Smooth muscle cell (in vitro differentiated cells): Measurements from ENCODE around the gene SULT4A1. TPM values are rescaled to one million over a fixed set of nuclear protein-coding genes. Genes with fewer than 3 reads are reported as not detected.
"Not testable (repeated sequence)": the region's sequence is repeated elsewhere in the genome, so short reads cannot be mapped to it uniquely, and the experiment has no call there.

Experiments used
- DNase-seq: peaks from one replicate; lab custom pipeline; 2025; ENCODE audit not compliant: unreplicated experiment; lab: John Stamatoyannopoulos, UW
- H2AFZ ChIP-seq: fragments of 200-600 bp; sonication (generic); 2 replicates; pipeline ENCODE4 v1.6.0; 2016; ENCODE audit warnings: antibody characterized with exemption, low read depth, mild to moderate bottlenecking
- H3F3A ChIP-seq: fragments of 200-600 bp; sonication (generic); 2 replicates; pipeline ENCODE4 v1.6.0; 2017; ENCODE audit warnings: antibody characterized with exemption, low read depth
- H3K27ac ChIP-seq: fragments of 200-600 bp; sonication (generic); 2 replicates; pipeline ENCODE4 v1.5.1; 2016; ENCODE audit warnings: low read depth, mild to moderate bottlenecking
- H3K27me3 ChIP-seq: fragments of 200-600 bp; sonication (generic); 2 replicates; pipeline ENCODE4 v1.6.1; 2016; ENCODE audit warnings: low read depth, mild to moderate bottlenecking
- H3K36me3 ChIP-seq: fragments of 200-600 bp; sonication (generic); 2 replicates; pipeline ENCODE4 v1.5.1; 2016; ENCODE audit warnings: low read depth
- H3K4me1 ChIP-seq: fragments of 200-600 bp; sonication (generic); 2 replicates; pipeline ENCODE4 v1.5.1; 2016; ENCODE audit warnings: low read depth
- H3K4me2 ChIP-seq: fragments of 200-600 bp; sonication (generic); 2 replicates; pipeline ENCODE4 v1.6.0; 2016; ENCODE audit warnings: mild to moderate bottlenecking
- H3K4me3 ChIP-seq: fragments of 200-600 bp; sonication (generic); 2 replicates; pipeline ENCODE4 v1.5.1; 2016; ENCODE audit warnings: mild to moderate bottlenecking
- H3K79me2 ChIP-seq: fragments of 200-600 bp; sonication (generic); 2 replicates; pipeline ENCODE4 v1.6.0; 2016; ENCODE audit warnings: low read depth, mild to moderate bottlenecking
- H3K9ac ChIP-seq: fragments of 200-600 bp; sonication (generic); 2 replicates; pipeline ENCODE4 v1.6.0; 2016; ENCODE audit warnings: low read depth
- H3K9me3 ChIP-seq: fragments of 200-600 bp; sonication (generic); replicated peaks from 2 replicates; pipeline ENCODE4 v1.5.1; 2016; ENCODE audit warnings: low read depth
- H4K20me1 ChIP-seq: fragments of 200-600 bp; sonication (generic); 2 replicates; pipeline ENCODE4 v1.6.0; 2016; ENCODE audit warnings: low read depth
- WGBS: methylation state at CpG from one replicate; pipeline ENCODE4 v1.1.7; 2016; ENCODE audit warnings: low lambda C conversion rate; 5-methylcytosine and 5-hydroxymethylcytosine counted together
- polyA plus RNA-seq: library from polyadenylated mRNA; unstranded; fragments of >200 nt; fragmentation: Nextera tagmentation; extraction: Ambion mirVana; gene quantifications from 2 replicates; pipeline ENCODE4 v1.2.1, GENCODE V29; 2016
- total RNA-seq: library from RNA; depleted of rRNA; stranded (reverse); fragments of >200 nt; gene quantifications from 2 replicates; pipeline ENCODE4 v1.2.3, GENCODE V29; 2014
- TF ChIP-seq, protein P1 (sequence below): fragments of 200-600 bp; sonication (generic); IDR thresholded peaks from 2 replicates; pipeline ENCODE4 v1.5.1; 2017; ENCODE audit warnings: borderline replicate concordance, mild to moderate bottlenecking, antibody characterized with exemption; ENCODE audit not compliant: insufficient read depth, poor library complexity, severe bottlenecking

Gene SULT4A1
- total and polyA plus RNA-seq, 2 experiments from 2014 or later, result 2.7 to 4.9 TPM

GRCh38 chr22:43876866-43877509 lies 14.7 kb upstream of the SULT4A1 start:
- Histone ChIP-seq H3K36me3 (no peaks in the 10 kb centered on the region), H3K4me2 (no peak overlapping the region), H2AFZ (no peak overlapping the region), H3K27ac (no peak overlapping the region), H4K20me1 (no peaks in the 10 kb centered on the region), H3K27me3 (no peaks in the 10 kb centered on the region), H3K4me1 (no peaks in the 10 kb centered on the region), H3F3A (no peaks in the 10 kb centered on the region), H3K4me3 (no peak overlapping the region), H3K9me3 (no peaks in the 10 kb centered on the region), H3K79me2 (no peaks in the 10 kb centered on the region), H3K9ac (no peak overlapping the region)
- DNase-seq, result no peak
- TF ChIP-seq, protein P1, sequence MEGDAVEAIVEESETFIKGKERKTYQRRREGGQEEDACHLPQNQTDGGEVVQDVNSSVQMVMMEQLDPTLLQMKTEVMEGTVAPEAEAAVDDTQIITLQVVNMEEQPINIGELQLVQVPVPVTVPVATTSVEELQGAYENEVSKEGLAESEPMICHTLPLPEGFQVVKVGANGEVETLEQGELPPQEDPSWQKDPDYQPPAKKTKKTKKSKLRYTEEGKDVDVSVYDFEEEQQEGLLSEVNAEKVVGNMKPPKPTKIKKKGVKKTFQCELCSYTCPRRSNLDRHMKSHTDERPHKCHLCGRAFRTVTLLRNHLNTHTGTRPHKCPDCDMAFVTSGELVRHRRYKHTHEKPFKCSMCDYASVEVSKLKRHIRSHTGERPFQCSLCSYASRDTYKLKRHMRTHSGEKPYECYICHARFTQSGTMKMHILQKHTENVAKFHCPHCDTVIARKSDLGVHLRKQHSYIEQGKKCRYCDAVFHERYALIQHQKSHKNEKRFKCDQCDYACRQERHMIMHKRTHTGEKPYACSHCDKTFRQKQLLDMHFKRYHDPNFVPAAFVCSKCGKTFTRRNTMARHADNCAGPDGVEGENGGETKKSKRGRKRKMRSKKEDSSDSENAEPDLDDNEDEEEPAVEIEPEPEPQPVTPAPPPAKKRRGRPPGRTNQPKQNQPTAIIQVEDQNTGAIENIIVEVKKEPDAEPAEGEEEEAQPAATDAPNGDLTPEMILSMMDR, result no peak
- 81% methylated on average over 5 of the region's 5 CpGs for WGBS

GRCh38 chr22:43869799-43870198 lies 7.5 kb upstream of the SULT4A1 start:
- Histone ChIP-seq H3K4me2 (no peak overlapping the region), H3K27ac (no peak overlapping the region), H3K36me3 (no peaks in the 10 kb centered on the region), H3K4me1 (no peaks in the 10 kb centered on the region), H3K79me2 (no peaks in the 10 kb centered on the region), H3K27me3 (no peaks in the 10 kb centered on the region), H3K4me3 (no peak overlapping the region), H3K9me3 (no peaks in the 10 kb centered on the region), H3F3A (no peaks in the 10 kb centered on the region), H3K9ac (no peak overlapping the region), H4K20me1 (no peaks in the 10 kb centered on the region), H2AFZ (no peak overlapping the region)
- 87% methylated on average over 5 of the region's 5 CpGs for WGBS
- TF ChIP-seq, protein P1, result no peak
- no peak for DNase-seq

GRCh38 chr22:43869001-43869400 lies 6.7 kb upstream of the SULT4A1 start:
- not testable (repeated sequence) for H3K4me2 ChIP-seq, H3K27me3 ChIP-seq, H3K79me2 ChIP-seq, DNase-seq, H3K4me3 ChIP-seq, H3K27ac ChIP-seq, H2AFZ ChIP-seq, H3K36me3 ChIP-seq, H4K20me1 ChIP-seq, H3K4me1 ChIP-seq, H3K9me3 ChIP-seq, H3F3A ChIP-seq, H3K9ac ChIP-seq
- 43% methylated on average over 4 of the region's 4 CpGs for WGBS

DNA sequence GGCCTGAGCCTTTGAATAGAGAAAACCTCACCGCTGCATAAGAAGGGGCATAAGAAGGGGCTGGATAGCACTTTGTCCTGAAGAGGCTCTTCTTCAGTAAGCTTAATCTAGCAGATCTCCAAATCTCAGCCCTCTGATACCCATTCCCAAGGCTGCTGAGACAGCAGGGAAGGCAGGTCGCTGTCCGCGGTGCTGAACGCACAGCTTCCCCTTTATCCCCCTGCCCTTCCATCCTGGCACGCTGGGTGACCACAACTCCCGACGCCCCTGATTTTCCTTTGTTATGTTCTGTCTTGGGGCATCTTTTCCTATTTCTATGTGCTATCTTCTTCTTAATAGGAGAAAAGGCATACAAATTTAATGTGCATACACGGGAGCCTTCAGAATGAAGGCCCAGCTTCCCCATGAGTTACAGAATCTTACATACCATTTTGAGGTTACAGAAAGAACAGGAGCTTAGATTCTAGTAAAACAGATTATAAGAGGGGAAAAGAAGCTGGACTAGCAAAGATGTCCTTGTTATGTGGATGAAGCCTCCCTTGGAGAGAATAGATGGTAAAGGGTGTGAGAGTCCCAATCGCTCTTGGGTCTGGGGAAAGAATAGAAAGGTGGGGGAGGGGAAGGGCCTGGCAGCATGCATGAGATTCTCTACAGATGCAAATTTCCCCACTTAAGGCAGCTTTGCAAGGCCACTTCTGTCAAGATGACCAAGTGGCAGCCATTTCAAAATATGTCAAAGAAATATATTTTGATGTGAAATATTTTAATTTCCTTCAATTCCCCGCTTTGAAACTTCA lies 5.7 kb upstream of the SULT4A1 start:
- H3K4me2 ChIP-seq, result no peak overlapping the region
- no peaks in the 10 kb centered on the region for H3K4me1 ChIP-seq
- no peaks in the 10 kb centered on the region for H3K27me3 ChIP-seq
- no peak overlapping the region for H3K4me3 ChIP-seq
- peak; percentile 32 for DNase-seq
- no peaks in the 10 kb centered on the region for H3K79me2 ChIP-seq
- 9% methylated on average over 11 of the region's 11 CpGs for WGBS
- no peak overlapping the region for H2AFZ ChIP-seq
- no peaks in the 10 kb centered on the region for H4K20me1 ChIP-seq
- TF ChIP-seq, protein P1, result no peak
- no peak overlapping the region for H3K27ac ChIP-seq
- H3K9ac ChIP-seq, result no peak overlapping the region
- H3K9me3 ChIP-seq, result no peaks in the 10 kb centered on the region
- no peaks in the 10 kb centered on the region for H3F3A ChIP-seq
- no peaks in the 10 kb centered on the region for H3K36me3 ChIP-seq
